ENCODE measurements around the gene JAZF1.

GRCh38 chr7:27906385-27907091, 274.1 kb downstream of the JAZF1 start:
- TF ChIP-seq CTCF (IDR thresholded peaks at IDR 0.05; ENCODE audit: low read length) (no peak), EZH2 (IDR thresholded peaks at IDR 0.05; ENCODE audit: borderline replicate concordance, low read length) (no peak)

Measured in OCI-LY1 (cell line).